ENCODE results near the gene PRPF4.
"Not testable (repeated sequence)": the region's sequence is repeated elsewhere in the genome, so short reads cannot be mapped to it uniquely, and the experiment has no call there.

PRPF4 gene

GRCh38 chr9:113275157-113276131, at the start of gene PRPF4, which contains the start of gene CDC26:
Gene PRPF4, plus strand, starts transcription at chr9:113275658. Its CDS starts 86 bp downstream, at chr9:113275744.
Gene CDC26, minus strand, starts transcription at chr9:113275572. Its CDS starts 3,065 bp downstream, at chr9:113272507.
- peak; percentile 97 for DNase-seq (ENCODE audit: low read depth)

GRCh38 chr9:113227436-113227835, 48.0 kb upstream of the PRPF4 start:
- H3K4me3 ChIP-seq (ENCODE audit: low read depth, low read length): no peak overlapping the region
- no peak for DNase-seq (ENCODE audit: low read depth)

More at GRCh38 chr9:113275157-113276131, at the start of gene PRPF4, which contains the start of gene CDC26:
- H3K4me3 ChIP-seq (ENCODE audit: low read depth, low read length): peak within 1 kb of the TSS; percentile 62

GRCh38 chr9:113228130-113228665, 47.3 kb upstream of the PRPF4 start:
- no peak for DNase-seq (ENCODE audit: low read depth)
- no peak overlapping the region for H3K4me3 ChIP-seq (ENCODE audit: low read depth, low read length)

- no peak overlapping the region for H3K4me3 ChIP-seq (ENCODE audit: low read depth, low read length)
- no peak for DNase-seq (ENCODE audit: low read depth)
Measured at GRCh38 chr9:113231701-113232100, 43.8 kb upstream of the PRPF4 start.

- not testable (repeated sequence) for H3K4me3 ChIP-seq (ENCODE audit: low read depth, low read length); DNase-seq (ENCODE audit: low read depth)
Measured at GRCh38 chr9:113235701-113236255, 39.7 kb upstream of the PRPF4 start.

GRCh38 chr9:113237026-113237425, 38.4 kb upstream of the PRPF4 start:
- DNase-seq (ENCODE audit: low read depth): no peak
- H3K4me3 ChIP-seq (ENCODE audit: low read depth, low read length): no peak overlapping the region

- DNase-seq (ENCODE audit: low read depth): no peak
- no peak overlapping the region for H3K4me3 ChIP-seq (ENCODE audit: low read depth, low read length)
Measured at GRCh38 chr9:113238202-113238858, 37.1 kb upstream of the PRPF4 start.

GRCh38 chr9:113238859-113239232, 36.6 kb upstream of the PRPF4 start:
- no peak for DNase-seq (ENCODE audit: low read depth)
- H3K4me3 ChIP-seq (ENCODE audit: low read depth, low read length): no peak overlapping the region

- no peak overlapping the region for H3K4me3 ChIP-seq (ENCODE audit: low read depth, low read length)
- no peak for DNase-seq (ENCODE audit: low read depth)
Measured at GRCh38 chr9:113241161-113241560, 34.3 kb upstream of the PRPF4 start.

GRCh38 chr9:113244556-113244955, 30.9 kb upstream of the PRPF4 start:
- H3K4me3 ChIP-seq (ENCODE audit: low read depth, low read length): no peak overlapping the region
- no peak for DNase-seq (ENCODE audit: low read depth)

GRCh38 chr9:113245894-113246293, 29.6 kb upstream of the PRPF4 start:
- DNase-seq (ENCODE audit: low read depth): no peak
- no peak overlapping the region for H3K4me3 ChIP-seq (ENCODE audit: low read depth, low read length)

- no peak for DNase-seq (ENCODE audit: low read depth)
- H3K4me3 ChIP-seq (ENCODE audit: low read depth, low read length): no peak overlapping the region
Measured at GRCh38 chr9:113246928-113247327, 28.5 kb upstream of the PRPF4 start.

- DNase-seq (ENCODE audit: low read depth): no peak
- no peak overlapping the region for H3K4me3 ChIP-seq (ENCODE audit: low read depth, low read length)
Measured at GRCh38 chr9:113247640-113248039, 27.8 kb upstream of the PRPF4 start.

GRCh38 chr9:113249661-113250060, 25.8 kb upstream of the PRPF4 start:
- DNase-seq (ENCODE audit: low read depth); H3K4me3 ChIP-seq (ENCODE audit: low read depth, low read length): not testable (repeated sequence)

- no peak for DNase-seq (ENCODE audit: low read depth)
- no peak overlapping the region for H3K4me3 ChIP-seq (ENCODE audit: low read depth, low read length)
Measured at GRCh38 chr9:113250807-113251206, 24.7 kb upstream of the PRPF4 start.

- DNase-seq (ENCODE audit: low read depth): no peak
- no peak overlapping the region for H3K4me3 ChIP-seq (ENCODE audit: low read depth, low read length)
Measured at GRCh38 chr9:113254991-113255390, 20.5 kb upstream of the PRPF4 start.

GRCh38 chr9:113255438-113255837, 20.0 kb upstream of the PRPF4 start:
- no peak for DNase-seq (ENCODE audit: low read depth)
- H3K4me3 ChIP-seq (ENCODE audit: low read depth, low read length): no peak overlapping the region

- DNase-seq (ENCODE audit: low read depth): no peak
- H3K4me3 ChIP-seq (ENCODE audit: low read depth, low read length): no peak overlapping the region
Measured at GRCh38 chr9:113257863-113258262, 17.6 kb upstream of the PRPF4 start.

- no peak overlapping the region for H3K4me3 ChIP-seq (ENCODE audit: low read depth, low read length)
- no peak for DNase-seq (ENCODE audit: low read depth)
Measured at GRCh38 chr9:113258282-113258681, 17.2 kb upstream of the PRPF4 start.

All from skeletal muscle cell (primary cell).